Stimulated activated CD4-positive, alpha-beta T cell treated with anti-CD3 and anti-CD28 coated beads, Interleukin-1b, Interleukin-23, amount 100 ng/mL, for 4 hours (primary cell): ENCODE results near the gene ZNF532.
"Not testable (repeated sequence)": the region's sequence is repeated elsewhere in the genome, so short reads cannot be mapped to it uniquely, and the experiment has no call there.

Experiments
- DNase-seq, 2 donors: peaks; one replicate each; pipeline ENCODE4 v3.0.0-alpha.2; 2020; ENCODE audit warnings: low read depth in 2 of 2

The ZNF532 gene

GRCh38 chr18:59005262-59005661, 140.6 kb downstream of the ZNF532 start:
- DNase-seq, result no peak

GRCh38 chr18:59006461-59007067, 141.9 kb downstream of the ZNF532 start:
- DNase-seq, result no peak

GRCh38 chr18:59008302-59008974, 143.8 kb downstream of the ZNF532 start:
- no peak for DNase-seq

- DNase-seq, result no peak
Measured at GRCh38 chr18:59009846-59010245, 145.2 kb downstream of the ZNF532 start.

DNA sequence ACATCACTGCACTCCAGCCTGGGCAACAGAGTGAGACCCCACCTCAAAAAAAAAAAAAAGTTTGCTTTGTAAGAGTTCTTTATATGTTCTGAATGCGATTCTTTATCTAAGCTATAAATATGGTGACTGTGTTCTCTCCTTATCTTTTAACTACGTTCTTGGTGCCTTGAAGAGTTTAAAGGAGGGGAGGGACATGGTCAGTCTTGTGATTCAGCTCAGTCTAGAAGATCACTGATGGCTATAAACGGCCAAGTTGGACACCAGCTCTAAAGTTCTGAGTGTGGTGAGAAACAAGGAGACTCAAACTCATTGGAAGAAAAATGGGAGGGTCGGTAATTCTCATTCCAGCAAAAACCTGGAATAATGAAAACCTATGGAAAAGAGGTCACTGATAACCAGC, 146.6 kb downstream of the ZNF532 start:
- DNase-seq, result no peak

DNA sequence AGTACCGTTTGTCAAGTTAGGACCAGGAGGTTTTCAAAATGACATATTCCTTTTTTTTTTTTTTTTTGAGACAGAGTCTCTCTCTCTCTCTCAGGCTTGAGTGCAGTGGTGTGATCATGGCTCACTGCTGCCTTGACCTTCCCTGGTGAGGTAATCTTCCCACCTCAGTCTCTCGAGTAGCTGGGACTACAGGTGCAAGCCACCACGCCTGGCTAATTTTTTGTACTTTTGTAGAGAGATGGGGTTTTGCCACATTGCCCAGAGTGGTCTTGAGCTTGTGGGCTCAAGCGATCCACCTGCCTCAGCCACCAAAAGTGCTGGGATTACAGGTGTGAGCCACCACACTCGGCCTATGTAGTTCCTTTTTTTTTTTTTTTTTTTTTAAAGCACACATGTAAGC, 147.1 kb downstream of the ZNF532 start:
- DNase-seq, result no peak

DNA sequence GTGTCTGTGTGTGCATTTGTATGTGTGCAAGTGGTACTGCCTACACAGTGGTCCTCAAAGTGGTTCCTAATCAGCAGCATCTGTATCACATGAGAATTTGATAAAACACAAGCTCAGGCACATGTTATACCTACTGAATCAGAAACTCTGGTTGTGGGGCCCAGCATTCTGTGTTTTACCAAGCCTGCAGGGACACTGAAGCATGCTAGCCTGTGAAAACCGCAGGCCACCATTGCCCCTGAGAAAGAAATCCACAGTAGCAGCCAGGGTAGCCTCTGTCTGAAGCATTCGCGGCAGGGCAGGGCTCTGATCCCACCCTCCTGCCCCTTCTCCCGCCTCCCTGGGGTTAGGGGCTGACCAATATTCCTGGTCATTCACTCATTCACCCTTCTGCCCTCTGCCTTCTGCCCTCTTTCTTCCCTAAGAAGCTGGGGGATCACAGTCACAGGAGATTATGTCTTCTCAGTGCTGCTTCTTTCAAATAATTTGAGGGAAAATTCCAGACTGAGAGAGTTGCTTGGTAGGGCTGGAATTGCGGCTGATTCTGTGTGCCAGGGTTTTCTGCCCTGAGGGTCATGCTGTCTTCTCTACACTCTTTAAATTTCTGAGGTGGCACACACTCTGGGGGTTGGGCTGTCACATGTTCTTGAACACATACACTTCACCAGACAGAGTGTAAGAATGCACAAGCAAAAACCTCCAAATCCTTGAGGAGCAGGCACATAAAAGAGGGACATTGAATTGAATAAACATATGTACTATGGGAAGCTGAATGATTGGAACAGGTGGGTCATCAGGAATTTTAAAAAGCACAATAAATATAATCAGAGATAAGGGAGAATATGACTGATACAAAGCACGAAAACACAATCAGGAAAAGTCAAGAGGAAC, 148.4 kb downstream of the ZNF532 start:
- no peak for DNase-seq

DNA sequence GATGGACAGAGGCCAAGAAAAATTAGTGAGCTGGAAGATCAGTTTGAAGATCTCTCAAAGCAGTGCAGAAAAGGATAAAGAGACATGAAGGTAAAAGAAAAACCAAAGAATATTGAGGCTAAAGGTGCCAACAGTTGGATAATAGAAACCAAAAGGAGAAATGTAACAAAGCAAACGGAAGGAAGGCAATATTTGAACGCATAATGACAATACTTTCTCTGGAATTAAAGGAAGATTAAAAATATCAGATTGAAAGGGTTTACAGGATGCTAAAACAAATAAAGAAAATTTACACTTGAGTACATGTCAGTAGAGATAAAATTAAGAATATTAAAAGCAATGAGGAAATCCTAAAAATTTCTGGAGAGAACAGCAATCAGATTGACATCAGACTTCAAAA, 149.1 kb downstream of the ZNF532 start:
- DNase-seq, result no peak

- DNase-seq, result no peak
Measured at GRCh38 chr18:59015531-59016152, 151.0 kb downstream of the ZNF532 start.

DNA sequence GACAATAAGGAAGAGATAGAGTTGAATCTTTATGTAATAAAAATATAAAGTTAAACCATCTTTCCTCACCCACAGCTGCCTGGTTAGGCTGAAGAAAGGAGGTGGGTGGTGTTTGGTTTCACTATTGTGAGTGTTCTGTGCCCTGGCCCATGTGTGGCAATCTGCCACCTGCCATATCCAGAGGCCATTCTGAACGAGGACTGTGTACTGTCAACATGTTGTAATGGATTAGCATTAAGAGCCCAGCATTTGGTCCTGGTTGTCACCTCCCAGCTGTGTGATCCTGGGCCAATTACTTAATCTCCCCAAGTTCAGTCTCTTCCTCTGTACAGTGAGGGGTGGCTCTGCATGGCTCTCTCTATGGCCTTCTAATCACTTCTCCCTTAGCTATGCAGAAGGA, 156.8 kb downstream of the ZNF532 start:
- DNase-seq, result no peak

- no peak for DNase-seq
Measured at GRCh38 chr18:59022167-59022945, 157.7 kb downstream of the ZNF532 start.

DNA sequence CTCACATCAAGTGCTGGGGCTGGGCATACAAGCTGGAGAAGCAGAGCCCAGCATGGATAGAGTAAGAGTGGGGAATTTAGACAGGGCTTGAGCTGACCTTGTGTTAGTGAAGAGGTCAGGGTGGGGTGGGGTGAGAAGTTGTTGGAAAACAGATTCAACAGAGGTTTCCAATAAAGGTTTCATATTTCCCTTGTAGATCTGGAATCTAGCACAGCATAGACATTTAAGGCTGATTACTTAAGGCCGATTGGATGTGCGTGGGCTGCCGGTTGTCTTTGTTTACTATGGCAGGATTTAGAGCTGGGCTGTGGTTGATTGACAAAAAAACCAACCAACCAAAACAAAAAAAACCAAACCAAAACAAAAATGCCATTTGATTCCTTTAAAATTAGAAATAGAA, 160.2 kb downstream of the ZNF532 start:
- no peak for DNase-seq

DNA sequence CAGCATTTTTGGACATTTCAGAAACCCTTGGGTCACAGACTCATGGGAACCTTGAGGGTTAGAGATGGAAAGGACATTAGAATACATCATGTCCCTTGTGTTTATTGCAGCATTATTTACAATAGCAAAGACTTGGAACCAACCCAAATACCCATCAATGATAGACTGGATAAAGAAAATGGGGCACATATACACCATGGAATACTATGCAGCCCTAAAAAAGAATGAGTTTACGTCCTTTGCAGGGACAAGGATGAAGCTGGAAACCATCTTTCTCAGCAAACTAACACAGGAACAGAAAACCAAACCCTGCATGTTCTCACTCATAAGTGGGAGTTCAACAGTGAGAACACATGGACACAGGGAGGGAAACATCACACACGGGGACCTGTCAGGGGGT, 160.9 kb downstream of the ZNF532 start:
- DNase-seq, result not testable (repeated sequence)

- no peak for DNase-seq
Measured at GRCh38 chr18:59026364-59026763, 161.7 kb downstream of the ZNF532 start.

- no peak for DNase-seq
Measured at GRCh38 chr18:59026831-59027410, 162.2 kb downstream of the ZNF532 start.

GRCh38 chr18:59029663-59030429, 165.2 kb downstream of the ZNF532 start:
- no peak for DNase-seq

DNA sequence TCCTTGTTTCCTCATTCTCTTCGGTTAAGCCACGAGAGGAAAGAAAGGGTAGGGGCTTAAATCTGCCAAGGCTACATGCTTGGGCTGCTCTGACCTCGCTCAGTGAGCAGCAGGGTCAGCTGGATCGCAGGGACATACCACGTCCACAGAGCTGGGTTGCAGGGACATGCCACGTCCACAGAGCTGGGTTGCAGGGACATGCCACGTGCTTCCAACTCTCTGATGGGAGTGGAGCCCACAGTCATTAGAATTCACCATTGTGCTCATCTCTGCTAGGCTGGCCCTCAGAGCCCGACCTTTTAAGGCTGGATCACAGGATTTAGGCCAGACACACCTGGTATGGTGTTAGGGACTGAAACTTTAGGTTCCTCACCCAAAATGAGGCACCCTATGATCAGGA, 167.6 kb downstream of the ZNF532 start:
- no peak for DNase-seq

DNA sequence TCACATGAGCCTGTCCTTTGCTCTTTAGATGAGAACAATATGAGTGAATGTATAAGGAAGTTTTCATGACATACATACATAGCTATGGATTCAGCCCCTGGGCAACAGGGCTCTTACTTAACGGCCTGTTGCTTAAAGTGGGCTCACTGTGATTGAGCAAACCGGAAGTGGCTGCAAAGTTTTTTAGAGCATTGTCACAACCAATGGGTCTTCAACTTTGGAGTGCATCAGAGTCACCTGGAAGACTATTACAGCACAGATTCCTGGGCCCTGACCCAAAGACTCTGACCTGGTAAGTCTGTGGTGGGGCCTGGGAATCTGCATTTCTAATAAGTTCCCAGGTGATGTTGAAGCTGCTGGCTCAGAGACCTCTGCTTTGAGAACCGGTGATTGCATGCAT, 168.7 kb downstream of the ZNF532 start:
- no peak for DNase-seq

- DNase-seq, result no peak
Measured at GRCh38 chr18:59033974-59034373, 169.3 kb downstream of the ZNF532 start.

DNA sequence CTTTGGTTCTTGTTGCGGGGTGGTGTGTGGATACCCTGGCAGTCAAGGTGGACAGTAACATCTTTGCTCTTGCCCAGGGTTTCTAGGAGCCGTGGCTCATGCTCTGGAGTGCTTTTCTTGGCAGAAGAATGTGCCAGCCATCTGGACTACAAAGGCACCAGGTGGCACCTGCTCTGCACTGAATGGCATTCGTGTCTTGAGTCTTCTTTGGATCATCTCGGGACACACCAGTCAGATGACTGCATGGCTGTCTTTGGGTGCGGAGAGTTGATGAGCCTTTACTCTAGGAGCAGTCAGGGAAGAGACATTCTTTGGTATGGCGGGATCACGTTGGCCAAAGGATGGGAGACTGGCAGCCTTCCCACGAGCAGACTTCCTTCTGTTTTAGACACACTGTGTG, 170.9 kb downstream of the ZNF532 start:
- DNase-seq, result no peak
